Hepatocyte (in vitro differentiated cells): ENCODE data around the gene NTNG1. TPM values are rescaled to one million over a fixed set of nuclear protein-coding genes. Genes with fewer than 3 reads are reported as not detected.

Experiments used
- DNase-seq: peaks from one replicate; pipeline ENCODE4 v3.0.0-alpha.2; 2016; ENCODE audit warnings: low spot score
- H2AFZ ChIP-seq: fragments of 200-600 bp; sonication (generic); 2 replicates; pipeline ENCODE4 v1.6.0; 2016; ENCODE audit warnings: antibody characterized with exemption, mild to moderate bottlenecking
- H3K27ac ChIP-seq: fragments of 200-600 bp; sonication (generic); 2 replicates; pipeline ENCODE4 v1.5.1; 2016; ENCODE audit warnings: mild to moderate bottlenecking
- H3K27me3 ChIP-seq: fragments of 200-600 bp; sonication (generic); 2 replicates; pipeline ENCODE4 v1.6.1; 2016
- H3K36me3 ChIP-seq: fragments of 200-600 bp; sonication (generic); replicated peaks from 2 replicates; pipeline ENCODE4 v1.5.1; 2016; ENCODE audit warnings: low read depth; ENCODE audit not compliant: insufficient read depth
- H3K4me1 ChIP-seq: fragments of 200-600 bp; sonication (generic); 2 replicates; pipeline ENCODE4 v1.5.1; 2016; ENCODE audit warnings: mild to moderate bottlenecking, moderate library complexity; ENCODE audit not compliant: insufficient read depth
- H3K4me2 ChIP-seq: fragments of 200-600 bp; sonication (generic); 2 replicates; pipeline ENCODE4 v1.6.0; 2016
- H3K4me3 ChIP-seq: fragments of 200-600 bp; sonication (generic); 2 replicates; pipeline ENCODE4 v1.5.1; 2016; ENCODE audit warnings: mild to moderate bottlenecking
- H3K79me2 ChIP-seq: fragments of 200-600 bp; sonication (generic); 2 replicates; pipeline ENCODE4 v1.6.0; 2017; ENCODE audit warnings: mild to moderate bottlenecking
- H3K9me2 ChIP-seq: fragments of 200-600 bp; sonication (generic); replicated peaks from 2 replicates; pipeline ENCODE4 v1.6.0; 2017; ENCODE audit warnings: mild to moderate bottlenecking; ENCODE audit not compliant: insufficient read depth
- H3K9me3 ChIP-seq: fragments of 200-600 bp; sonication (generic); 2 replicates; pipeline ENCODE4 v1.5.1; 2016; ENCODE audit warnings: low read depth, mild to moderate bottlenecking
- H4K20me1 ChIP-seq: fragments of 200-600 bp; sonication (generic); 2 replicates; pipeline ENCODE4 v1.6.0; 2016; ENCODE audit warnings: mild to moderate bottlenecking; ENCODE audit not compliant: insufficient read depth, poor library complexity, severe bottlenecking
- CTCF ChIP-seq: fragments of 200-600 bp; sonication (generic); IDR thresholded peaks from 2 replicates; pipeline ENCODE4 v1.5.1; 2016; ENCODE audit warnings: antibody characterized with exemption, mild to moderate bottlenecking; ENCODE audit not compliant: poor library complexity
- EZH2 ChIP-seq: fragments of 200-600 bp; sonication (generic); IDR thresholded peaks from 2 replicates; pipeline ENCODE4 v1.6.1; 2016; ENCODE audit warnings: antibody characterized with exemption, mild to moderate bottlenecking, borderline replicate concordance
- EZH2phosphoT487 ChIP-seq: fragments of 200-600 bp; sonication (generic); IDR thresholded peaks from one replicate; pipeline ENCODE4 v1.6.1; 2018; ENCODE audit warnings: antibody characterized with exemption, mild to moderate bottlenecking, low read depth, moderate library complexity; ENCODE audit not compliant: unreplicated experiment, severe bottlenecking
- WGBS: methylation state at CpG from one replicate; pipeline ENCODE4 v1.1.6; 2016; ENCODE audit warnings: low lambda C conversion rate; ENCODE audit errors: missing lambda C conversion rate; 5-methylcytosine and 5-hydroxymethylcytosine counted together
- polyA plus RNA-seq: library from polyadenylated mRNA; unstranded; fragments of >200 nt; fragmentation: Nextera tagmentation; extraction: Ambion mirVana; gene quantifications from 2 replicates; pipeline ENCODE4 v1.2.1, GENCODE V29; 2016
- total RNA-seq: library from RNA; depleted of rRNA; stranded (reverse); fragments of >200 nt; gene quantifications from 2 replicates; pipeline ENCODE4 v1.2.3, GENCODE V29; 2014

The NTNG1 gene
- total and polyA plus RNA-seq, 2 experiments from 2014 or later: 1.4 to 3.9 TPM

GRCh38 chr1:107474877-107475612 is 334.2 kb downstream of the NTNG1 start:
- no peaks in the 10 kb centered on the region for H3K79me2 ChIP-seq
- TF ChIP-seq EZH2phosphoT487: no peak
- no peak for TF ChIP-seq CTCF
- no peak for TF ChIP-seq EZH2
- H3K27me3 ChIP-seq: no peaks in the 10 kb centered on the region
- H3K27ac ChIP-seq: no peak overlapping the region
- H3K9me3 ChIP-seq: no peaks in the 10 kb centered on the region
- H4K20me1 ChIP-seq: no peaks in the 10 kb centered on the region
- H3K4me2 ChIP-seq: no peak overlapping the region
- no peak overlapping the region for H3K4me3 ChIP-seq
- no peaks in the 10 kb centered on the region for H3K36me3 ChIP-seq
- H2AFZ ChIP-seq: no peak overlapping the region
- no peak for DNase-seq
- H3K9me2 ChIP-seq: no peaks in the 10 kb centered on the region
- no peaks in the 10 kb centered on the region for H3K4me1 ChIP-seq
- WGBS: 86% methylated on average over 1 of the region's 1 CpG

DNA sequence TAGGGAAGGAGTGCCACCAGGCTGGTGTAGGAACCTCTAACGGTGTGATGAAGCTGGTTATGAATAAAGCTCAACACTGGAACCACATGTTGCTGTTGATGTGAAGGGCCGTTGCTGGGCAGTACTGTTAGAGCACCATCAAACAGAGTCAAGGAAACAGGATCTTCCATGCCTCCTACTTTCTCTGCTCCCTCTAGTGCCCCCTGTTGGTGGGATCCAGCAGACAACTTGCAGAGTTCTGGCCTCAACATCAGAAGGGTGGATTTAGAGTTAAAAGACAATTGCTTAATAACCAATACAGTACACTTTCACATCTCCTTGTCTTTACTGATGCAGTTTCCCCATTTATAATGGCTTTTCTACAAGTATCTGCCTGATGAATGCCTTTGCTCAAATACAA is 336.4 kb downstream of the NTNG1 start:
- Histone ChIP-seq H2AFZ (no peak overlapping the region), H3K27me3 (no peaks in the 10 kb centered on the region), H3K9me2 (no peaks in the 10 kb centered on the region), H4K20me1 (no peaks in the 10 kb centered on the region), H3K27ac (no peak overlapping the region), H3K79me2 (no peaks in the 10 kb centered on the region), H3K4me2 (no peak overlapping the region), H3K4me1 (no peaks in the 10 kb centered on the region), H3K9me3 (no peaks in the 10 kb centered on the region), H3K36me3 (no peaks in the 10 kb centered on the region), H3K4me3 (no peak overlapping the region)
- DNase-seq: no peak
- TF ChIP-seq CTCF (peak; percentile 5), EZH2phosphoT487 (no peak)
- WGBS: 93% methylated on average over 2 of the region's 2 CpGs

- no peaks in the 10 kb centered on the region for H3K79me2 ChIP-seq
- no peaks in the 10 kb centered on the region for H3K4me1 ChIP-seq
- H3K36me3 ChIP-seq: no peaks in the 10 kb centered on the region
- 65% methylated on average over 11 of the region's 11 CpGs for WGBS
- no peak for DNase-seq
- no peak overlapping the region for H3K27ac ChIP-seq
- H3K9me3 ChIP-seq: no peaks in the 10 kb centered on the region
- no peaks in the 10 kb centered on the region for H3K9me2 ChIP-seq
- no peak overlapping the region for H3K4me3 ChIP-seq
- H4K20me1 ChIP-seq: no peaks in the 10 kb centered on the region
- no peak overlapping the region for H2AFZ ChIP-seq
- TF ChIP-seq EZH2phosphoT487: no peak
- TF ChIP-seq EZH2: no peak
- TF ChIP-seq CTCF: no peak
- H3K27me3 ChIP-seq: no peaks in the 10 kb centered on the region
- no peak overlapping the region for H3K4me2 ChIP-seq
Measured at GRCh38 chr1:107479865-107480350, 339.1 kb downstream of the NTNG1 start.
